ENCODE results near the gene RNF223.
"Not testable (repeated sequence)": the region's sequence is repeated elsewhere in the genome, so short reads cannot be mapped to it uniquely, and the experiment has no call there.

RNF223 gene

GRCh38 chr1:1072299-1072848 is 1.7 kb downstream of the RNF223 start:
- DNase-seq (ENCODE audit: low spot score), result no peak

- no peak for DNase-seq (ENCODE audit: low spot score)
These were observed 2.4 kb downstream of the RNF223 start for GRCh38 chr1:1071486-1072298.

GRCh38 chr1:1069711-1070676 is 4.1 kb downstream of the RNF223 start:
- DNase-seq (ENCODE audit: low spot score), result no peak

- peak; percentile 95 for DNase-seq (ENCODE audit: low spot score)
These were observed 4.9 kb downstream of the RNF223 start for GRCh38 chr1:1069056-1069710.

GRCh38 chr1:1068517-1069055 is 5.5 kb downstream of the RNF223 start:
- no peak for DNase-seq (ENCODE audit: low spot score)

- DNase-seq (ENCODE audit: low spot score), result no peak
These were observed 6.1 kb downstream of the RNF223 start for GRCh38 chr1:1067860-1068516.

- DNase-seq (ENCODE audit: low spot score), result no peak
These were observed 6.7 kb downstream of the RNF223 start for GRCh38 chr1:1067284-1067859.

- DNase-seq (ENCODE audit: low spot score), result no peak
These were observed 7.5 kb downstream of the RNF223 start for GRCh38 chr1:1066403-1067283.

GRCh38 chr1:1065940-1066304 is 8.2 kb downstream of the RNF223 start:
- not testable (repeated sequence) for DNase-seq (ENCODE audit: low spot score)

- DNase-seq (ENCODE audit: low spot score), result no peak
These were observed 8.7 kb downstream of the RNF223 start for GRCh38 chr1:1065265-1065939.

- peak; percentile 87 for DNase-seq (ENCODE audit: low spot score)
These were observed 9.9 kb downstream of the RNF223 start for GRCh38 chr1:1063945-1064831.

- no peak for DNase-seq (ENCODE audit: low spot score)
These were observed 10.7 kb downstream of the RNF223 start for GRCh38 chr1:1063261-1063944.

- DNase-seq (ENCODE audit: low spot score), result no peak
These were observed 11.6 kb downstream of the RNF223 start for GRCh38 chr1:1062348-1063163.

GRCh38 chr1:1061682-1062345 is 12.3 kb downstream of the RNF223 start:
- no peak for DNase-seq (ENCODE audit: low spot score)

GRCh38 chr1:1060281-1061000 is 13.7 kb downstream of the RNF223 start:
- DNase-seq (ENCODE audit: low spot score), result no peak

Data from D341Med (cell line).